ENCODE results near the gene HIVEP3.

DNA sequence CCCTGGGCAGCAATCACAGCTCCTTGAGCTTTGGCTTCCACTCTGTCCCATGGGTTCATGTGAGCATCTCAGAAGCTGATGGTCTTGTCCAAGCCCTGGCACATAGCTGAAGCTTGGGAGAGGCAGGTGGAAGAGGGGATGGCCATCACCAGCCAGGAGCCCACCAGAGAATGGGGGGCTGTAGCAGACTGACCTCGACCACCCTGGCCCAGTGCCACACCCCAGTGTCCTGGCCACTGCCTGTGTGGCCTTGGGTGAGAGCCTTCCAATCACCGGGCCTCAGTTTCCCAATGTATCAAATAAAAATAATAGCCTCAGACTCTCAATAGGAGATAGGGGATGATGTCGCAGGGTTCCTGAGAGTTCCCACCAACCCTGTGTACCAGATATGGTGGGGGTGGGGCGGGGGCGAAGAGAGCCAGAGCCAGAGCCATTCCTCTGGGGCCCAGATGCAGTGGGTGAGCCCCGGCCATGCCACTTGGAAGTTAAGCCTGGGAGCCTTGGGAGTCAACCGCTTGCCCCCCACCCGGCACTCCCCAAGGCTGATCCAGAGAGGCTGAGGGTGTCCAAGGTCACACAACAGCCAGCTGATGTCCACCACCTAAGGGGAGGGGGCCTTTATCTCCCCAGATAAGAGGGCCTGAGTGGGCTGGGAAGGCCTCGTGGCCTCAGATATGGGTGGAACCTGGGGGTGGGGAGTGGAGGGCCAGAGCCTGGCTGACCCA lies 424.9 kb downstream of the HIVEP3 start:
- TF ChIP-seq, protein P1, sequence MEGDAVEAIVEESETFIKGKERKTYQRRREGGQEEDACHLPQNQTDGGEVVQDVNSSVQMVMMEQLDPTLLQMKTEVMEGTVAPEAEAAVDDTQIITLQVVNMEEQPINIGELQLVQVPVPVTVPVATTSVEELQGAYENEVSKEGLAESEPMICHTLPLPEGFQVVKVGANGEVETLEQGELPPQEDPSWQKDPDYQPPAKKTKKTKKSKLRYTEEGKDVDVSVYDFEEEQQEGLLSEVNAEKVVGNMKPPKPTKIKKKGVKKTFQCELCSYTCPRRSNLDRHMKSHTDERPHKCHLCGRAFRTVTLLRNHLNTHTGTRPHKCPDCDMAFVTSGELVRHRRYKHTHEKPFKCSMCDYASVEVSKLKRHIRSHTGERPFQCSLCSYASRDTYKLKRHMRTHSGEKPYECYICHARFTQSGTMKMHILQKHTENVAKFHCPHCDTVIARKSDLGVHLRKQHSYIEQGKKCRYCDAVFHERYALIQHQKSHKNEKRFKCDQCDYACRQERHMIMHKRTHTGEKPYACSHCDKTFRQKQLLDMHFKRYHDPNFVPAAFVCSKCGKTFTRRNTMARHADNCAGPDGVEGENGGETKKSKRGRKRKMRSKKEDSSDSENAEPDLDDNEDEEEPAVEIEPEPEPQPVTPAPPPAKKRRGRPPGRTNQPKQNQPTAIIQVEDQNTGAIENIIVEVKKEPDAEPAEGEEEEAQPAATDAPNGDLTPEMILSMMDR (IDR thresholded peaks at IDR 0.05), result no peak
- no peak for TF ChIP-seq POLR2A (IDR thresholded peaks at IDR 0.05; ENCODE audit: low read depth)
